NCI-H526 treated with DMSO at 0.1 percent for 48 hours (cell line): ENCODE measurements around the gene AQR.

Source experiments
- DNase-seq: peaks from one replicate; lab custom pipeline; 2025; lab: John Stamatoyannopoulos, UW

Gene AQR

DNA sequence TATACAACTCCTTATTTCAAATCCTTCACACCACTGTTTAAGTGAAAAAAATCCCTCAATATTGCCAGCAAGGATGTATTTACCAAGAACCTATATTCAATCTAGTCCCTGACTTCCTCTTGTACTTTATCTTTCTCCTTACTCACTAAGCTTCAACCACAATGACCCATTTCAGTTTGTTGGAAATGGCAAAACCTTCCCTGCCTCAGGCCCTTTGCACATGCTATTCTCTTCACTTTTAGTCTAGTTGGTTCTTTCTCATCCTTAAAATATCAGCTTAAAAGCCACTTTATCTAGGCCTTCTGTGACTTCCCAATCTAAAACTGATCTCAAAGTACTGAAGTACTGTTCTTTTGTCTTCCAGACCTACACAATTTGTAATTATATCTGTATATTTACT is 92.9 kb downstream of the AQR start:
- no peak for DNase-seq

DNA sequence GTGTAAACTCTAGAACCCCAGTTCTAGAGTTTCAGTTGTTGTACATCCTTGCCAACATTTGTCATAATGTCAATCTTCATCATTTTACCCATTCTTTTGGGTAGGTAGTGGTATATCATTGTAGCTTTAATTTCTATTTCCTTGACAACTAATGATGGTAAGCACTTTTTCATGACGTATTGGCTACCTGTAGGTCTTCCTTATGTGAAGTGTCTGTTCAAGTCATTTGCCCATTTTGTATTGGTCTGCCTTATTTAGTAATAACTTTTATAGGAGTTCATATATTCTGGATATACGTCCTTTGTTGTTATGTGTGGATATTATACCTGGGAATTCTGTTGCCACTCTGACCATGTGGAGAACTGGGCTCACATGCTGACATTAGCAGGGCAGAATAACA is 100.4 kb downstream of the AQR start:
- DNase-seq: no peak

GRCh38 chr15:34865531-34865930 is 104.0 kb downstream of the AQR start:
- DNase-seq: no peak

DNA sequence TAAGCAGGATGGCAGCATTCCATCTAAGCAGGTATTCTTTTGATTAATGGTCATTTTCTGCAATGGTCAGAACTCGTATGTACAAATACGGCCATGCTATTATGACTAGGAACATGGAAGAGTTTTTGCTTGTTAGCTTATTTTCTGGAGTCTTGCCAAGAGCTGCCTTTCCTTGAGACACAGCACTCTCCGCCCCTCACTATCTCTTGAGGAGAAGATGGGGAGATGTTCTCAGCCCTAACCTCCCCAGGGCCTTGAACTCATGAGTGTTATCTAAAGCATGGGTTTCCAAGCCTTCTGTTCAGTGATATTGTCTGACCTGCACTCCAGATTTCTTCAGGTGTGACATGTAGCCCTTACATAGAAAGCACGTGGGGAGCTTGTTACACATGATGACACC is 108.3 kb downstream of the AQR start:
- no peak for DNase-seq

GRCh38 chr15:34855893-34856292 is 113.6 kb downstream of the AQR start:
- DNase-seq: no peak

DNA sequence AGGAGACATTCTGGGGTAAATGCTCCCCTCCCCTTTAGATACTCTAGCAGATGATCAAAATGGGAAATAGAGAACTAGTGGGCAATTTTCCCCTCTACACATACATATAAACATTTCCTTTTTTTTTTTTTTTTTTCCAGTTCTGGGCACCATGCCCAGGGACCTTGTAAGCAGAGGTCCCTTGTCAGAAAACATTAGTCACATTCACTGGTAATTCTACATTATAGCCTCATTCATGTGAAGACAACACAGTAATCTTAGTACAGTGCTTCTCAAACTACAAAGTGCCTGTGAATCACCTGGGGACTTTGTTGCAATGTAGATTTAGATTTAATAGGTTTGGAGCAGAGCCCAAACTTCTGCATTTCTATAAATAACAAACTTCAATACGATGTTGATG is 114.1 kb downstream of the AQR start:
- no peak for DNase-seq

DNA sequence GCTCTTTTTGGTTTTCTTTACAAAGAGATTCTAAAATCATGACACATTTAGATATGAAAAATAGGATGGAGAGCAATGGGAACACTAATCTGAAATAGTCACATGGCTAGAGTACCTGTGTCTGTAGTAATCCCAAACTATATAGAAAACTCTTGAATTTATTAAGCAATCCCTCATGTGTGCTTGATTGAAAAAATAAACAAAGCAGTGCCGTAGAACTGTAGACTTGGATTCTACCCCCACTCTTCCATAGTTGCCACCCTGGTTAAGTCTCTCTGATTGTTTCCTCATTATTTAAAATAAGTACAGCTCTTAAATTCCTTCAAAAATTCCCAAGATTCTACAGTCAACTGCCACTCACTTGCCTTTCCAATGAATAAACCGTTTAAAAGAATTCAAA is 115.3 kb downstream of the AQR start:
- DNase-seq: no peak

- no peak for DNase-seq
These were observed 116.4 kb downstream of the AQR start for GRCh38 chr15:34853001-34853758.

GRCh38 chr15:34851751-34852150 is 117.8 kb downstream of the AQR start:
- no peak for DNase-seq

DNA sequence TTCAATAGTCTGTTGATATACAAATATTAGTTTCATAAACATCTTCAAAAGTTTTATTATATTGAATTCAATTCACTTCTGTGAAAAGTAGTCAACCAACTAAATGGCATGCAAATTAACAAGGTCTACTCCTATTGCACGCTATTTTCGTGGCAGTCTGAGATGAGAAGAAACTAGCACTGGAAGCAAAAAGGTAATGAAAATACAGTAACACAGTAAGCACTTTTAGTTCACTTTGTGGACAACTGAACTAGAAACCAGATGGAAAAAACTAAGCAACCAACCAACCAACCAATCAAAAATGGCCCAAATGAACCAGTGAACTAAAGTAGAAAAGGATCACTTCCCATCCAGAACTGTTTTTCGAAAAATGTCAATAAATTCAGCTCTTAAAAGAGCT is 118.5 kb downstream of the AQR start:
- DNase-seq: no peak

GRCh38 chr15:34850121-34850520 is 119.4 kb downstream of the AQR start:
- DNase-seq: no peak

GRCh38 chr15:34849364-34849959 is 120.1 kb downstream of the AQR start:
- DNase-seq: no peak

GRCh38 chr15:34847598-34847997 is 121.9 kb downstream of the AQR start:
- no peak for DNase-seq

DNA sequence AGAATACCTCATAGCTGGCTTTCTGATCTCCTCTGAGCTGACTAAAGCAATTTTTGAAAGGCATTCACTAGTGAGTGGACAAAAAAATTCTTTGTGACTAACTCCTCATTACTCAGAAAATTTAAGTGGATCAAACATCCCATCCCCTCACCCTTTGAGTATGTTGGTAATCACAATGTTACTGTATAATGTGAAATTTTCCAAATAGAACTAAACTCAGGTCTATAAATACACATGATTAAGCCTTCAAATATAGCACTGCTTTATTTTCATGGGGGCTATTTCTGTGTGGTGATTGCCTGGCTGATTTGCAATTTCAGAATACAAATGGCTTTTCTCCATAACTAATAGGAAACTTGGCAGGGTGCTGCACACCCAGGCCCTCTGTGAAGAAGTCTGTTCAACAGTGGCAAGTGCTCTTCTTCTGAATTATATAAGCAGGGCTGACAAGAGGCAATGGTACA is 128.2 kb downstream of the AQR start:
- no peak for DNase-seq

DNA sequence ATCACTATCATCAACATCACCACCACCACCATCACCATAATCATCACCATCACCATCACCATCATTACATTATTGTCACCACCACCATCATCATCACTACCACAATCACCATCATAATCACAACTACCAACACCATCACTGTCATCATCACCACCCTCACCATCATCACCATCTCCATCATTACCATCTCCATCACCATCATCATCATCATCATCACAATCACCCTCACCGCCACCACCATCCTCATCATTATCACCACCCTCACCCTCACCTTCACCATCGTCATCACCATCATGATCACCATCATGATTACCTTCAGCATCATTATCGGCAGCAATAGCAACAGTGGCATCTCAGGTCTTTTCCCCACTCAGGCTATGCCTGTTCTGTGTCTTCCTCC is 131.3 kb downstream of the AQR start:
- DNase-seq: no peak

DNA sequence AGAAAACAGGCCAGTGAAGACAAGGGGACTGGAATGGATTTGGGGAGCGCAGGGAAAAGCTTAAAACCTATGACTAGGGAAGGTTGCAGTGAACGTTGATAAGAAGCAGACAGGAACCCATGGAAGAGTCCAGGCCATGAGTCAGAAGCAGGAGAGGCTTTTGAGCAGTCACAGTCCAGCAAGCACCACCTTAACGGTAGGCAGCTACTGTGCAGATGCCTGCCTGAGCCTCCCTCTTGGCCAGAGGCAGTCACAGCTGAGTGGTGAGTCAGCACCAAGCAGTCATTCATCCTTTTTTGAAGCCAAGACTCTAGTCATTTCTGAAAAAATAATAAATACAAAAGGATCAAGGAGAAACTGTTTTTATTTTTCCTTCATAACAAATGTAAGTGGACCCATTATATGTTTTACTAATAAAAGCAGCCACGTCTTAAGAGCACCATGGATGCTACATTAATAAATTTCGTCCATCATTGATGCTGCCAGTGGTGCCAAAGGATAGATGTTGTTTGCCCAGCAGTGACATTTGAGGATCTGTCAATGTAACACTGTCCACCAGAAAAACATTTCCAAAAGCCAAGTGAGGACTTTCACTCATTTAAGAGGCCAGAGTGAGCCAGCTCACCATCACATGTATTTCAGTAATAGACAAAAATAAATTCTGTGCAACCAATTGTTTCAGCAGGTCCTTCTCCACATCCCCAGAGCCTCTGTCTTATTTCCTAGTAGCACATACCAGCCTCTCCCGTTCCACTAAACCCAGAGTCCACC is 132.1 kb downstream of the AQR start:
- DNase-seq: no peak

DNA sequence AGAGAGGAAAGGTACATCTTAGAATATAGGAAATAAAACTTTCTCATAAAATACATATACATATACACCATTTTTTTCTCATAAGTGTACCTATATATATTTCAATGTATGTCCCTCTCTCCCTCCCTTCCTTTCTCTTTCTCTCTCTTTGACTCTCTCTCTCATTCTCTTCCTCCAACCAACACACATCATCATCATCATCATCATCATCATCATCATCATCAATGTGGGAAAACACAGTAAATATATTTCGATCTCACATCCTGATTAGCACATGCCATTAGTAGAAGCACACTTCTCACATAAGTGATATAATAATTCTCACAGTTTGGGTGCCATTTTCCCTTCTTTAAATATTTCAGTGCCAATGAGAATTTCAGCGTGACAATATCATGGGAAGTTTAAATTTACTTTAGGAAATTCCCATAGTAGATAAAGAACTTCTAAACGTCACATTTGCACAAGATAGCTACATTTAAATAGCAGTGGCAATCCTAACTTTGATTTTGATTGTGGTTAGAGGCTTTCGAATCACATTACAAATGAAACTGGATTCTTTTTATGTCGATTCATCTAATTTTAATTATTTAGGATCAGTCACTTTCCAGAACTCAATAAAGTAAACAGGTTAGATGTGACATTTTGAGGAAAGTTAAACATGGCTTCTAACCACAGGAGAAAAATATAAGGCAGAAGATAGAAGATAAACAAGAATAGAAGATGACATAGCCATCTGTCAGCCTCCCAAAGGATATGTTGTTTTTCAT is 141.2 kb downstream of the AQR start:
- no peak for DNase-seq

- DNase-seq: no peak
These were observed 147.7 kb downstream of the AQR start for GRCh38 chr15:34821831-34822230.

- no peak for DNase-seq
These were observed 149.4 kb downstream of the AQR start for GRCh38 chr15:34820110-34820509.

- no peak for DNase-seq
These were observed 151.0 kb downstream of the AQR start for GRCh38 chr15:34818526-34818925.

- no peak for DNase-seq
These were observed 153.7 kb downstream of the AQR start for GRCh38 chr15:34815836-34816235.

DNA sequence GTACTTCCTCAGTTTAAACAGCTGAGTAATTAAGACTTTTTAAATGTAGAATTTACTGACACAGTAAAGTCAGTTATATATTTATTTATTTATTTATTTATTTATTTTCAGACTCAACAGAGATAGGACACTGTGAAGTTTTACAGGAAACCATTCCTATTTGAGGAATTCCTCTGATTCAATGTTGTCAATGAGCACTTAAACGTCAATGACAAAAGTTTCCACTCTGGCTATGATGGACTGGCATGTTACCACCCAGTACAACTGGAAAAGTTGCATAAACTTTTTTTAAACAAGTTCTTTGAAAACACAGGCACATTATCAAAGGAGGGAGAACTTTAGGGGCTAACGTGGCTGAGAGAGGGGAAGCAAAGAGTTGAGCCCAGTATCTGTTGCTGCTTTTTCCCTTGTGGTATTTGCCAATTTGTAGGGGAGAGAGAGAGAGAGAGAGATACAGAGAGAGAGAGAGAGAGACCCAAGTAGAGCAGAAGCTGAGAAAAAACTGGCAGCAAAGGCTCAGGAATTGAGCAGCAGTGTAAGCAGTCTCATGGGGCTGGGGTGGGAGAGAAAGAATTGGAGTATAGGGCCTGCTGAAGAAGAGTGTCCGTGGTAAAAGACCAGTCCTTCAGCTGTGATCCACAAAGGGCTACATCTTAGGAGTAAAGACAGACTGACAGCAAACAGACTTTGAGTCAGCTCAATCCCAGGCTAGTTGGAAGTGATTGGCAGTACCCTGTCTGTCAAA is 155.9 kb downstream of the AQR start:
- DNase-seq: no peak
